GM18868 (cell line): ENCODE results near the gene EPHB4.
A peak's percentile ranks its signal among the peaks of the same experiment; 100 is the strongest.
"Not testable (repeated sequence)": the region's sequence is repeated elsewhere in the genome, so short reads cannot be mapped to it uniquely, and the experiment has no call there.

Experiments
- ATAC-seq: cut with Tn5 transposase; IDR thresholded peaks from one replicate; pipeline ENCODE4 v1.9.1; 2021; ENCODE audit warnings: mild to moderate bottlenecking, moderate library complexity; ENCODE audit not compliant: unreplicated experiment

EPHB4 gene

DNA sequence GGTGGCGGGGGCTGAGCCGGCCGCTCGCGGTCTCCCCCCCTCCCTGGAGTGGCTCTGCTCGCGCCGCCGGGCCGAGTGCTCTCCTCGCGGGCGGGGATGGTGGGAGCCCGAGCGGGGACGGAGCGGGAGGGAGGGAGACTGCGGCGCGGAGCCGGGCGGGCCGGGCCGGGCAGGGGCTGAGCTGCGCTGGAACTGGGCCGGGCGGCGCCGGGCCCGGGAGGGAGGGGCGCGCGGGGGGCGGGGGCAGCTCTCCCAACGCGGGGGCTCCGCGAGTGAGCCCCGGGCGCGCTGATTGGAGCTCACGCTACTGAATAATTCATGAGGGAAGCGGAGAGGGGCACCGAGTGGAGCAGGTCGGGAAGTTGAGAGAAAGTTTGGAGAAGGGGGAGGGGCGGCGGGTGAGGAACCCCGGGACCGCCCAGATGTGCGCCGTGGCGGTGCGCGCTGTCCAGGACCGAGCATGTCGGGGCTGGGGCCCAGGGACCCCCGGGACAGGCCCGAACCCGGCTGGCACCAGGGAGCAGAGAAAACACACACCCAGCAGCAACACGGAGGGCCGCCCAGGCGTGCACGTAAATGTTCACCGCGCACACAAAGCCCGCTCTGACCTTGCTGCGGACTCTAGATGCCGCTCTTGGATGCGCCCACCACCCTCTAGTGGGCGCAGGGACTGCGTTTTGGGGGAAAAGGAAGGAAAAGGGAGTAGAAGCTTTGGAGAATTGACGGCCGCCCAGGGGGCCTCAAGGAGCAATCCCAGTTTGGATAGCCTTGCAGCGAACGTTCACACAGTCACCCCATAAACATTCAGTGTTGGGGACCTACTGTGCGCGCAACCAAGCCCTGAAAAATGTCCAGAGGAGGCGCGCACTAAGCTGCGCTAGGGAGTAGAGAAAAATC is at the start of gene EPHB4:
Gene EPHB4, minus strand, starts transcription at position 194 of the 897 bp plus-strand sequence. CDS start 493 bp downstream, outside the sequence.
- ATAC-seq, result no peak

DNA sequence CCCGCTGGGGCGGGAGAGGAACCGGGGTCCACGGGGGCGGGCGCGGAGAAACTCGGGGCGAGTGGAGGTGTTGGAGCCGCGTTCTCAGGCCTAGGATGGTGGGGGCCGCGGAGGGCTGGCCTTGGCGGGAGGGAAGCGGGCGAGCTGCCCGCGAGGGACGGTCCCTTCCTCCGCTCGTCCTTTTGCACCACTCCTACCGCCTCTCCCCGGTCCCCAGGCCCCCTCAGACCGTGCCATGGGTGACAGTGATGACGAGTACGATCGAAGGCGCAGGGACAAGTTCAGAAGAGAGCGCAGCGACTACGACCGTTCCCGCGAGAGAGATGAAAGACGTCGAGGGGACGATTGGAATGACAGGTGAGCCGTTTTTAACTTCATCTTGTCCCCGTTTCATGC is 48.0 kb upstream of the EPHB4 start:
- peak; percentile 23 for ATAC-seq

DNA sequence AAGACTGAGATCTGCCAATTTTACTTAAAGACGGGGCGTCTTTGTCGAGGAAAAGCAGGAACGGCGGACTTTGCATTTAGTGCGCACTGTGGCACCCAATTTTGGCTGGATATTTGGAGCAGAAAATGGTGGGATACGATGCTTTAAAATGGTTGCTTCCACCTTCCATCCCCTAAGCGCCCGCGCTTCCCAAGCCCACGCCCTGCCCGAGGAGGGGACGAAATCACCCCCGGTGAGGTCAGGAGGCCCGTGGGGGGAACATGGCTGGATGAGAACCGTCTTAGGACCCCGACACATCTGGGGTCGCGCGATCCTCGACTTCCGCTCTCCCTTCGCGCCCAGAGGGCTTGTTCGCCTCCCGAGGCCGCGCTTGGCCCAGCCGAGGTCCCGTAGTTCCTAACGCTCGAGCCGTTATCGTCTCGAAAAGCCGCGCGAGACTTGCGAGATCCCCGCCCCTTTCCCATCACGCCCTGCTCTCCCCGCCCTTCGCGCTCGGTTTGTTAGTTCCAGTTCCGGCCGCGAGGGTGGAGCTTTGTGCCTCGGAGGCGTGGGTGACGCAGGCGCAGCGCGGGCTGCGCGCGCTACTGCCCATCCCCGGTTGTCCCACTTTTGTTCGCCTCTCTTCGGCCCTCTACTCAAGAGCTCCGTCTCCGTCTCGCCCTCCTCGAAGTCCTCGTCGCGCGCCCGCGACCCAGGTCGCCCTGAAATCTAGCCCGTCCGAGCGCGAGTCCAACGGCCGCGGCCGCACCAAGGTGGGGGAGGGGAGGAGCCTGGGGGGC is 47.4 kb upstream of the EPHB4 start, which contains the start of gene SRRT:
Gene SRRT, plus strand, starts transcription at position 527 of the 779 bp plus-strand sequence. CDS start 488 bp downstream, outside the sequence.
- ATAC-seq, result peak; percentile 90

DNA sequence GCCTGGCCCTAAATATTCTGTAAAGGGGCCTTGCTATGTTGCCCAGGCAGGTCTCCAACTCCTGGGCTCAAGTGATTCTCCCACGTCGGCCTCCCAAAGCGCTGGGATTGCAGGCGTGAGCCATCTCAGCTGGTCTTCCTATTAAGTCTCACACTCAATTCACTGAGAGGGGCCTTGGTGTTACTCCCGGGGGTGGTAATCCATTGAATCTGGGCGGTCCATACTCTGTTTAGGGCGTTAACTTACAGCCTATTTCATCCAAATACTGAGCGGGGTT is 46.9 kb upstream of the EPHB4 start:
- ATAC-seq, result no peak

DNA sequence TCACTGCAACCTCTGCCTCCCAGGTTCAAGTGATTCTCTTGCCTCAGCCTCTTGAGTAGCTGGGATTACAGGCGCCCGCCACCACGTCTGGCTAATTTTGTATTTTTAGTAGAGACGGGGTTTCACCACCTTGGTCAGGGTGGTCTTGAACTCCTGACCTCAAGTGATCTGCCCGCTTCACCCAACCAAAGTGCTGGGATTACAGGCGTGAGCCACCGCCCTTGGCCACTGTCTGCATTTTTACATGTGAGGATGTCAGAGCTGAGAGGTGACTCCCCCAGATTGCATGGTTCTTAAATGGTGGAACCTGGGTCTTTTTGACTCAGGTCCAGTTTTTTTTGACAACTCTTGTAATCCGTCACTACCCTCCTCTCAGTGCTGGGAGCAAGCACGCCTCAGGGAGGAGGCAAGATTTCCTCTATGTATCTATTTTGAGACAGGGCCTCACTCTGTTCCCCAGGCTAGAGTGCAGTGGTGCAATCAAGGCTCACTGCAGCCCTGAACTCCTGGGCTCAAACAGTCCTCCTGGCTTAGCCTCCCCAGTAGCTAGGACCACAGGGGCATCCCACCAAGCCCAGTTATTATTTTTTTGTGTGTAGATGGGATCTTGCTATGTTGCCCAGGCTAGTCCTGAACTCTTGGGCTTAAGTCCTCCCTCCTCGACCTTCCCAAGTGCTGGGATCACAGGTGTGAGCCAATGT is 46.4 kb upstream of the EPHB4 start:
- ATAC-seq, result no peak

DNA sequence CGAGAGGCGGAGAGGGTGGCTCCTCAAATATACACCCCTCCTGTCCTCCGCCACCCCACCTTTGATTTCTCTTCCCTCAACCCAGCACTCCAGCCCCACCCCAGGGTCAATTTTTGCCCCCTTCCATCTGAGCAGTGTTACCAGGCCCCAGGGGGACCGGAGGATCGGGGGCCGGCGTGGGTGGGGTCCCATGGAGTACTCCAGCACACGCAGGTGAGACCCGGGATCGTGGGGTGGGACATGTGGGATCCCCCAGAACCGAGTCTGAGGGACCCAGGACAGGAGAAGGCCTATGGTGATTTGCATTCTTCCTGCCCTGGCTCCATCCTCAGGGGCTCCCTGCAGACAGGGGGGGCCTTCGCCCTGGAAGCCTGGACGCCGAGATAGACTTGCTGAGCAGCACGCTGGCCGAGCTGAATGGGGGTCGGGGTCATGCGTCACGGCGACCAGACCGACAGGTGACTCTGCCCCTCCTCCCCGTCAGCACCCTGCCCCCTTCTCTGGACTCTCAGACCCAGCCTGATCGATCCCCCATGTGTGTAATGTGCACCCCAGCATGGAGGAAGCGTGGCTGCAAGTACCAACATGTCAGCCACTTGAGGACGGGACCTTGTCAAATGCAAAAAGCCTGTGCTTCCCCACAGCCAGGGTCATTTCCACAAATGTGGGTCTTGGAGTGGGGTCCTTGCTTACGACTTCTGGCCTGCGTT is 40.6 kb upstream of the EPHB4 start:
- no peak for ATAC-seq

DNA sequence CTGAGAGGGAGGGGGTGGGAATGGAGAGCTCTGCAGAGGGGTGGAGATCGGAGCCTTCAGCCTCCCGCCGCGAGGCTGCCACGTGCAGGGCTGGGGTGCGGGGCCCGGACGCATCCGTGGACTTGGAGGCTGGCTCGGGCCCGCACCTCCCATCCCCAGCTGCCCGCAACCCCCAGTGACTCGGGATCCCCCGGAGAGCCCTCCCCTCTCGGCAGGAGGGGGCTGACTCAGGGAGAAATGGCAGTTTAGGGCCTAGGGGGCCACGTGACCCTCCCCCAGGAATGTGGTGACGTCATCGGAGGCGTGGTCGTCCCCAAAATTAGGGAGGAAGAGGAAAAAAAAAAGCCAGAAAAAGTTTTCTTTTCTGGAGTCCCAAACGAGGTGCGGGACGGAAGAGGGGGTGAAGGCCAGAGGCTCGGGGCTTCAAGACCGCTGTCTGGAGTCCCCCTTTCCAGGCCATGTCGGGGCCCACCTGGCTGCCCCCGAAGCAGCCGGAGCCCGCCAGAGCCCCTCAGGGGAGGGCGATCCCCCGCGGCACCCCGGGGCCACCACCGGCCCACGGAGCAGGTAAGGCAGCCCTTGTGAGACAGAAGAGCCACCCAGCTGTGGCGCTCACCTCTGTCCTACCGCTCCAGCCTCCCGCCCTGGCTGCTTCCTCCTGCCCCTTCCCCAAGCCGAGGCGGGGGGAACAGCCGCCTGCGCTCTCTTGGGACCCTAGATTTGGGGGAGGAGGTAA is 39.9 kb upstream of the EPHB4 start, which contains the start of gene TRIP6:
Gene TRIP6, plus strand, starts transcription at position 348 of the 736 bp plus-strand sequence. Its CDS starts 111 bp downstream, at position 459.
- peak; percentile 52 for ATAC-seq

DNA sequence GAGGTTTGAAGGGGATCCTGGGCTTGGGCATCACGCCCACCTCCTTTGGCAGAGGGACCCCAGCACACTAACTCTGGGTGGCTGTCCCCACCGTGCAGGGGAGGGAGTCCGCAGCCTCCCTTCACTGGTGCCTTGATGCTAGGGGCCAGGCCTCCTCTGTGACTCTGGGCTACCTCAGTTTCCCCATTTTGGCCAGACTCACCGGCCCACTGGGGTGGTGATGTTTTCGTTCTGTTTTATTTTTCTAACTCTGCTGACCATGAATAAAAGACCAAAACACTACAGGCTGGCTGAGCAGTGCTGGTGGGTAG is 39.4 kb upstream of the EPHB4 start:
- no peak for ATAC-seq

DNA sequence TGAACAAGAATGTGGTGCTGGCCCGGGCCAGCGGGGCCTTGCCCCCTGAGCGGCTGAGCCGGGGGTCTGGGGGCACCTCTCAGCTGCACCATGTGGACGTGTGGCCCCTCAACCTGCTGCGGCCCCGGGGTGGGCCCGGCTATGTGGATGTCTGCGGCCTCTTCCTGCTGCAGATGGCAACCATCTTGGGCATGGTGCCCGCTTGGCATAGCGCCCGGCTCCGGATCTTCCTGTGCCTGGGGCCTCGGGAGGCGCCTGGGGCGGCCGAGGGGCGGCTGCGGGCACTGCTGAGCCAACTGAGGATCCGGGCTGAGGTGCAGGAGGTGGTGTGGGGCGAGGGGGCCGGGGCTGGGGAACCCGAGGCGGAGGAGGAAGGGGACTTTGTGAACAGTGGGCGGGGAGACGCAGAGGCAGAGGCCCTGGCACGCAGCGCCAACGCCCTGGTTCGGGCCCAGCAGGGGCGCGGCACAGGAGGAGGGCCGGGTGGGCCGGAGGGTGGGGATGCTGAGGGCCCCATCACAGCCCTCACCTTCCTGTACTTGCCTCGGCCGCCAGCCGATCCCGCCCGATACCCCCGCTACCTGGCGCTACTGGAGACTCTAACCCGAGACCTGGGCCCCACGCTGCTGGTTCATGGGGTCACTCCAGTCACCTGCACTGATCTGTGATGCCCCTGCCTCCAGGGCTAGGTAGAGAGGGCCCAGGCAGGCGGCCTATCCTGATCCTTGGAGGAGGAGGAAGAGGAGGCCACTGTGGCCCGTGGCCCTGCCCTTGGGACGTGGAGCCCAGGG is 38.8 kb upstream of the EPHB4 start:
- ATAC-seq, result no peak

DNA sequence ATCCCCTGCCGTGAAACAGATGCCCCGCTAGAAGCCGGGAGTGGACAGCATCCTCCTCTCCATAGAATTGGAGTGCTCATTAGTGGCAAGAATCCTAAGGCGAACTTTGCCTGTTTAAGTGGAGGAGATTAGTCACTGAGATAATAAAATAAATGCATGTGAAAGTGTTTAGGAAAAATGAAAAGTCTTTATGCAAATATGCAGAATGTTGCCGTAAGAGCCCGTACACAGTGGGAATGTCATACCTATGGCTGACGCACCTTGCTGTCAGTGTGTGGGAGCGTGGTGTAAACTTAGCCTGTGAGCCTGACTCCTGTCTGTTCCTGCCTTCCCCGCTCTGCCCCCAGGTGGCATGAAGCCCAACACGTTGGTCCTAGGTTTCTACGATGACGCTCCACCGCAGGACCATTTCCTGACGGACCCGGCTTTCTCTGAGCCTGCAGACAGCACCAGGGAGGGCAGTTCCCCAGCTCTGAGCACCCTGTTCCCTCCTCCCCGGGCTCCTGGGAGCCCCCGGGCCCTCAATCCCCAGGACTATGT is 38.1 kb upstream of the EPHB4 start:
- no peak for ATAC-seq

DNA sequence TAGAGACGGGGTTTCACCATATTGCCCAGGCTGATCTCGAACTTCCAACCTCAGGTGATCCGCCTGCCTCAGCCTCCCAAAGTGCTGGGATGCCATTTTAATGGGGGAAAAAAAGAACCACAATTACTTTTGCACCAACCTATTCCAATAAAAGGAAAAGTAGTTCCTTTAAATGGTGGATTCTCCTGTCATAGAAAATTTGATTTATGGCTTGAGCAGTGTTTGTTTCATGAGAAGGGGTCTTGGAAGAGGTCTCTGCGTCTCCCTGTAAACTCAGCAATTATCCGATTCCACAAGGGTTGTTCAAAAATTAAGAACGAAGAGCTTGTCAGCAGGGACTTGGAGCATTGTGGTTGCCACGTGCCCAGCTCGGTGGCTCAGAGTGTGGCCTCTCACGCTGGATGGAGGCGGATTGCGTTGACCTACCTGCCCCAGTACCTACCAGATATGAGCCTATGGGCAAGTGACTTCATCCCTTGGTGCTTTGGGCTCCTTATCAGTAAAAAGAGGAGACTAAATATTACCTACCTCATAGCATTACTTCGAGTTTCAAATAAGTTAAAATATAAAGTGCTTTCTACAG is 37.0 kb upstream of the EPHB4 start:
- no peak for ATAC-seq

DNA sequence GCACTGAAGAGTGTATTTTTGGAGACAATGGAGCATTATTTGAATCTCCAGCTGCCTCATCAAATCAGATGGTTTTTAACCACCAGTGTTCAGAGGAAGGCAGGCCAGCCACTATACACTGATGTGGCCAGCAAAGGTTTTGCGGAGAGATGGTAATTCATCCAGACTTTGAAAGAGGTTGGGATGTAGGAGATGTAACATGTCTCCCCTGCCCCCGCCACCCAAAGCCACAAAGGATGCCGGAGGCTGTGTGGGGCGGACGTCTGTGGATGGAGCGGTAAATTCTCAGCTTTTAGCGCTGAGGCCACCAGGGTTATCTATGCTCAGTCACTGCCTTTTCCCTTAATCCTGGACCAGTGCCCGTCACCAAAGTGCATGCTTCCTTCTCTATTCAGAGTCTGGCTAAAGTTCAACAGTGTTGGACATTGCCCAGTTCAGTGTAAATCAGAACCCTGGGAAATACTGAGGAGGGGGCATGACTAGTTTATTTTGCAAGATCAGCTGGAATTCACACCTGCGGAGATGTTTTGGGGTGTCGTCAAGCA is 36.2 kb upstream of the EPHB4 start:
- no peak for ATAC-seq

DNA sequence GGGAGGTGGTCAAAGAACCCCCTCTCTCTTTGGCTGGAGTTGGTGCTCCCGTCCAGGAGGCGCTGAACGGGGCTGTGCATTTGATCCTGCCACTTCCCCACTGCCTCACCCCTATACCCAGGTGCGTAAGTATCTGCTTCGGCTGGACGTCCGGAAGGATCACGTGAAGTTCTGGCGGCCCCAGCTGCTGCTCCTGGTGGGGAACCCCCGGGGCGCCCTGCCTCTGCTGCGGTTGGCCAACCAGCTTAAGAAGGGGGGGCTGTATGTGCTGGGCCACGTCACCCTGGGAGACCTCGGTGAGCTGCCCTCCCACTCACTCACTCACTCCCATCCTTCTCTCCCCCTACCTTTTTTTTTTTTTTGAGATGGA is 34.3 kb upstream of the EPHB4 start:
- ATAC-seq, result no peak

DNA sequence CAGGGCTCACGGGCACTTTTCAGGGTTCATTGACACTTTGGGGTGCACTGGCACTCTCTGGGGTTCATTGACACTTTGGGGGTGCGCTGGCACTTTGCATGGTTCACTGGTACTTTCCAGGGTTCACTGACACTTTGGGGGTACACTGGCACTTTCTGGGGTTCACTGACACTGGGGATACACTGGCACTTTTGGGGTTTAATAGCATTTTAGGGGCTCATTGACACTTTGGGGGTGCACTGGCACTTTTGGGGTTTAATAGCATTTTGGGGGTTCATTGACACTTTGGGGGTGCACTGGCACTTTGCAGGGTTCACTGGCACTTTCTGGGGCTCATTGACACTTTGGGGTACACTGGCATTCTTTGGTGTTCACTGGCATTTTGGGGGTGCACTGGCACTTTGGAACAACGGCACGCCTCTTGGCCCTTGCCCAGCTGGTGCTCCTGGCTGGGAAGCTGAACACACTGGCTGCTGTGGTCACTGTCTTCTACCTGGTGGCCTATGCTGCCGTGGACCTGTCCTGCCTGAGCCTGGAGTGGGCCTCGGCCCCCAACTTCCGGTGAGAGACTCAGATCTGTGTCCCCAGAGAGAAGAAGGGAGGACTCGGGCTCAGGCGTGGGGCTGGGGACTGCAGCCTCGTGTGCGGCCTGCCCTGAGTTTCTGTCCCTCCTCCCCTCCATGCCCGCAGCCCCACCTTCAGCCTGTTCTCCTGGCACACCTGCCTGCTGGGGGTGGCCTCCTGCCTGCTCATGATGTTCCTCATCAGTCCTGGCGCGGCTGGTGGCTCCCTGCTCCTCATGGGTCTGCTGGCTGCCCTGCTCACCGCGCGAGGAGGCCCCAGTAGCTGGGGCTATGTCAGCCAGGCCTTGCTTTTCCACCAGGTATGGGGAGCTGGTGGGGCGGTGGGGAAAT is 33.6 kb upstream of the EPHB4 start:
- no peak for ATAC-seq

DNA sequence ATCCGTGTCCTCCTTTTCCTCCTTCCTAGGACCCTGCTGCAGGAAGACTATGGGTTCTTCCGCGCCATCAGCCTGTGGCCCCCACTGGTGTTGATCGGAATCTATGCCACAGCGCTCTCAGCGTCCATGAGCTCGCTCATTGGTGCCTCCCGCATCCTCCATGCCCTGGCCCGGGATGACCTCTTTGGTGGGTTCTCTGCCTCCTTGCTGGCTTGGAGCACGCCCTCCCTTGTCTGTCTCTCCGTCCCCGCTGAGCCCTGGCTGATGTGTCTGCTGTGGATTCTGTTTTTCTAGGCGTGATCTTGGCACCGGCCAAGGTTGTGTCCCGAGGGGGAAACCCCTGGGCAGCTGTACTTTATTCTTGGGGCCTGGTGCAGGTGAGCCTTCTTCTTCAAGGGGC is 32.5 kb upstream of the EPHB4 start:
- ATAC-seq, result no peak

DNA sequence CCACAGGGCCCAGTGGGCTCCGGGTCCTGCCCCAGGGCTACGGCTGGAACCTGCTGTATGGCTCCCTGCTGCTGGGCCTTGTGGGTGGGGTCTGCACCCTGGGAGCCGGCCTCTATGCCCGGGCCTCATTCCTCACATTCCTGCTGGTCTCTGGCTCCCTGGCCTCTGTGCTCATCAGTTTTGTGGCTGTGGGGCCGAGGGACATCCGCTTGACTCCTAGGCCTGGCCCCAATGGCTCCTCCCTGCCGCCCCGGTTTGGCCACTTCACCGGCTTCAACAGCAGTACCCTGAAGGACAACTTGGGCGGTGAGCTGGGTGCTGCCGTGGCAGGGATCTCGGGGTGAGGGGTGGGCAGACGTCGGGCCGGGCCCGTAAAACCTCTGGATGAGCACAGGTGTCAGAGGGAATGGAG is 29.6 kb upstream of the EPHB4 start:
- no peak for ATAC-seq

DNA sequence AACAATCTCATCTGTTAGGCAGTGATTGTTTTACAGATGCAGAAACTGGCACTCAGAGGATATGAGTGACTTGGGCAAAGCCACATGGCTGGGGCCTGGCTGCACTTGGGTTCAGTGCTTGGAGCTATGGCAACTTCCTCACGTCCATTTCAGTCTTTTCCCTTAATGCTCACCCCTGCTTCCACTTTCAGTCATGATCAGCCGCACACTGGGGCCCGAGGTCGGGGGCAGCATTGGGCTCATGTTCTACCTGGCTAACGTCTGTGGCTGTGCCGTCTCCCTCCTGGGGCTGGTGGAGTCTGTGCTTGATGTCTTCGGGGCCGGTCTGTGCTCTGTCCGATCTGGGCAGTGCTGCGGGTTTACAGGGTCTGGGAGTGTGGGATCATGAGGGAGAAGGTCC is 28.2 kb upstream of the EPHB4 start:
- no peak for ATAC-seq

DNA sequence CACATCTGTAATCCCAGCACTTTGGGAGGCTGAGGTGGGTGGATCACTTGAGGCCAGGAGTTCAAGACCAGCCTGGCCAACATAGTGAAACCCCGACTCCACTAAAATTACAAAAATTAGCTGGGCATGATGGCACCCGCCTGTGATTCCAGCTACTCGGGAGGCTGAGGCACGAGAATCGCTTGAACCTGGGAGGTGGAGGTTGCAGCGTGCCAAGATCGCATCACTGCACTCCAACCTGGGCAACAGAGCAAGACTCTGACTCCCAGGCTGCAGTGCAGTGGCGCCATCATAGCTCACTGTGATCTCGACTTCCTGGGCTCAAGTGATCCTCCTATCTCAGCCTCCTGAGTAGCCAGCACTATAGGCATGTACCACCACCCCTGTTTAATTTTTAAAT is 27.6 kb upstream of the EPHB4 start:
- not testable (repeated sequence) for ATAC-seq
